DMS79 treated with DMSO at 0.1 percent for 48 hours (cell line): ENCODE measurements around the gene TMEM132A.
A peak's percentile ranks its signal among the peaks of the same experiment; 100 is the strongest.

ENCODE experiments used
- DNase-seq: peaks from one replicate; lab custom pipeline; 2025; lab: John Stamatoyannopoulos, UW

The TMEM132A gene, protein sequence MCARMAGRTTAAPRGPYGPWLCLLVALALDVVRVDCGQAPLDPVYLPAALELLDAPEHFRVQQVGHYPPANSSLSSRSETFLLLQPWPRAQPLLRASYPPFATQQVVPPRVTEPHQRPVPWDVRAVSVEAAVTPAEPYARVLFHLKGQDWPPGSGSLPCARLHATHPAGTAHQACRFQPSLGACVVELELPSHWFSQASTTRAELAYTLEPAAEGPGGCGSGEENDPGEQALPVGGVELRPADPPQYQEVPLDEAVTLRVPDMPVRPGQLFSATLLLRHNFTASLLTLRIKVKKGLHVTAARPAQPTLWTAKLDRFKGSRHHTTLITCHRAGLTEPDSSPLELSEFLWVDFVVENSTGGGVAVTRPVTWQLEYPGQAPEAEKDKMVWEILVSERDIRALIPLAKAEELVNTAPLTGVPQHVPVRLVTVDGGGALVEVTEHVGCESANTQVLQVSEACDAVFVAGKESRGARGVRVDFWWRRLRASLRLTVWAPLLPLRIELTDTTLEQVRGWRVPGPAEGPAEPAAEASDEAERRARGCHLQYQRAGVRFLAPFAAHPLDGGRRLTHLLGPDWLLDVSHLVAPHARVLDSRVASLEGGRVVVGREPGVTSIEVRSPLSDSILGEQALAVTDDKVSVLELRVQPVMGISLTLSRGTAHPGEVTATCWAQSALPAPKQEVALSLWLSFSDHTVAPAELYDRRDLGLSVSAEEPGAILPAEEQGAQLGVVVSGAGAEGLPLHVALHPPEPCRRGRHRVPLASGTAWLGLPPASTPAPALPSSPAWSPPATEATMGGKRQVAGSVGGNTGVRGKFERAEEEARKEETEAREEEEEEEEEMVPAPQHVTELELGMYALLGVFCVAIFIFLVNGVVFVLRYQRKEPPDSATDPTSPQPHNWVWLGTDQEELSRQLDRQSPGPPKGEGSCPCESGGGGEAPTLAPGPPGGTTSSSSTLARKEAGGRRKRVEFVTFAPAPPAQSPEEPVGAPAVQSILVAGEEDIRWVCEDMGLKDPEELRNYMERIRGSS

DNA sequence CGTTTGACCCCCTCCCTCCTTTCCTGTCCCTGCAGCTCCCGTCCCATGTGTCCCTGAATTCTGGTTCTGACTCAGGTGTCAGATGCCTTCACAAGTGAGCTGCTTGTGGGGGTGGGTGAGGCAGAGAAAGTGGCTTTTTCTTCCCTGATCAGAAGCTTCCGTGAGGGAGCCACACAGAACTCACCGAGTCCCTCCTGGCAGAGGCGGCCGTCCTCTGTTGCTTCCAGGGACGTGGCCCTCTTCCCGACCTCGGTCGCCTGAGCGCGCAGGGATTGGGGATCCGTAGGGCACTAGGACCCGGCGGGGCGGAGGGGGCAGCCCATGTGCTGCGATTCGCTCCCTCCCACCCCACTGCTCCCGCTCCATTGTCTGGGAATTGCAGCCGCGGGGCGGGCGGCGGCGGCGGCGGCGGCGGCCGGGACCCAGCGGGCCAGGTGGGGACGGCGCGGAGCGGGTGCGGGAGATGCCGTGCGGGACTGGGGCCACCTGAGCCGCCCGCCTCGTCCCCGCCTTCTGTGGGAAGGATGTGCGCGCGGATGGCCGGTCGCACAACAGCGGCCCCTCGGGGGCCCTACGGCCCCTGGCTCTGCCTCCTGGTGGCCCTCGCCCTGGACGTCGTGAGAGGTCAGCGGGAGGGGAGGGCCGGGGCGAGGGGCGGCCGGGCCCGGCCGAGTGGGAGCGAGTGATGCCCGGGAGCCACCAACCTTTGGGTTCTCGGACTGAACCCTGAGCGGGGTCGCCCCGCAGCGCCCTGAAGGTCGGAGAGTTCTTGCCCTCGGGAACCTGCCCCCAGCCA, at the start of gene TMEM132A:
Gene TMEM132A (plus strand): TSS at position 351 of the 796 bp plus-strand sequence. CDS start 174 bp downstream, at position 525.
- peak; percentile 55 for DNase-seq

DNA sequence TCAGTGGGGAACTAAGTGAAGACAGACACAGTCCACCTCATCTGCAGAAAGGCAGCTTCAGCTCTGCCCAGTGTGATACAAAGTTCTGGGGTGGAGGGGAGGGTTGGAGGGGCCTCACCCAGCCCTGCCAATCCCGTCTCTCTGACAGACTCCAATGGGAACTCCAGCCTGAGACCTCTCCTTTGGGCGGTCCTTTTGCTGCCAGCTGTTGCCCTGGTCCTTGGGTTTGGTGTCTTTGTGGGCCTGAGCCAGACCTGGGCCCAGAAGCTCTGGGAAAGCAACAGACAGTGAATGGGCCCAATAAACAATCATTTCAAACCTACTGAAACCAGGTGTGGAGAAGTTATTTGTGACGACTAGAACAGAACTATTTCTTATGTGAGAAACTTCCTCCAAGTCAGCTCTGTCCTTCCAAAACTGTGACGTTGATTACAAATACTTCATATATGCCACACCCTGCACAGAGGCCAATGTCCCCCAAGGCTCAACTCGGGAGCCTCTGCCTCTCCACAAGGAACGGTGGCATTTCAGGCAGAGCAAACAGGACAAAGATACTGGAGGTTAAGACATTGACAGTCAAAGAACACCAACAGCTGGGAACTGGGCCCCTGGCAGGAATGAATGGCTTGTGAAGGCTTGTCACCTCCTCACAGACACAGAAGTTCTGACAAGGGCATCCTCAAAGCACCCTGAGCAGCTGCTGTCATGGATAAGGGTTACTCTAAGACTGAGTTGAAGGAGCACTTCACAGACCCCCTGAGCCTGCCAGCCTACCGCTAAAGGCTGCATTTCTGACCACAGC, 48.7 kb upstream of the TMEM132A start:
- DNase-seq = no peak

DNA sequence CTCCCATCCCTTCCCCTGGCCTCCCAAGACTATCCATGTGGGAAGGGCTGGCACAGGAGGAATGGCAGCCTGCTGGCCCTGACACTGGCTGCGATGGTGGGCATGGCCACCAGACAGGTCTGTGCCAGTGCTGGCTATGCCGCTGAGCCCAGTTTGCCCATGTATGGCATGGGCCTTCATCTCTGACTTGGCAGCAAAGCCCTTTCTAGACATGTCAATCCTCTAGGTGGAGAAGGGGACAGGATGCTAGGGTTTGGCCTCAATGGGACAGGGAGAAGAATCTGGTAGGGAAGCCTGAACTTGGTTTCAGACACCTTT, 48.1 kb upstream of the TMEM132A start:
- no peak for DNase-seq

DNA sequence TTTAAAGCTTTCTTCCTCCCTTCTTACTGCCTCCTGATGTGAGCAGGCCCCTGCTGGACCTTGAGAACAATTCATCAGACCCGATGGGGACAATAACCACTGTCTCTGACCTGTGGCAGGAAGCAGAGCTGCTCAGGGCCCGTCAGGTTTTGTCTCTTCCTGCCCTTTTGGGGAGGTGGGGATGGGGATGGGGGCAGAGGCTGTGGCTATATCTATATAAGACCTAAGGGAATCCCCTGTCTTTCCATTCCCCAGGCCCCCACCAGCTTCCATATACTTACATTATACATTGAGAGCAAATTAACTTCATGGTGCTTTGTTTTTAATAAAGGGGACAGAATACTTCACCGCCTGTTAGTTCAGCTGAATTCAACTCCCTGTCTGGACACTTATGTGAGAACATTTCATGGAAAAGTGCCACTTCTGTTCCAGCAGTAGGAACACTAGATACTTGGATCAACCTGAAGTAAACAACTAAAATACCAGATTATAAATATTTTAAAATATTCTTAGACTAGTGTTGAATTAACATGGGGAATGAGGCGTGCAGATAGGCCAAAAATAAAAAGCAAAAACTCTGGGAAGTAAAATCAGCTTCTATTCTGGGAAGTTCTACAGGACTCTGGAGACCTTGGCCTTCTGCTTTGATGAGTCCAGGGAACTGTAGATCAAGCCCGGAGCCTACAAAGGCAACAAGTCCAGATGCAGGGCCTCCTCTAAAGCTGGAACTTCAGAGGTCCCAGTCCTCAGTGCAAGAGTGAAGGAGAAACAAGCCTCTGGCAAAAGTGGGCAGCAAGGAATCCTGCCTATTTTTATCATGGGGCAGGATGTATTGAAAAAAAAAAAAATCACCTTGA, 45.8 kb upstream of the TMEM132A start:
- no peak for DNase-seq

DNA sequence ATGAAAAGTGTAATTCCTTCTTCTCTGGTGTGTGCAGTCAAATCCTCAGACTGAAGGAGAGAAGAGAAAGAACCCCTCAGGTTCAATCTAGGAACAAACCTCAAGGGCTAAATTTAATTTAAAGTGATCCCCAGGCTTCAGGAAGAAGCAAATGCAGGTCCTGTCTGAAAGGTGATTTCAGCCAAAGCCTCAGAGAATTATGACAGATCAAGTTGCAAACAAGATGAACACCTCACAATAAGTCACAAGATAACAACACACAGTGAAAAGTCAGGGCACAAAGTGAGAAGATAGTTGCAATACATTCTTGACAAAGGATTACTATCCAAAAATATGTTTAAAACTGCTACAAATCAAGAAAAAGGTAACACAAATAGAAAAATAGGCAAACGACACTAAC, 45.2 kb upstream of the TMEM132A start:
- DNase-seq = no peak

DNA sequence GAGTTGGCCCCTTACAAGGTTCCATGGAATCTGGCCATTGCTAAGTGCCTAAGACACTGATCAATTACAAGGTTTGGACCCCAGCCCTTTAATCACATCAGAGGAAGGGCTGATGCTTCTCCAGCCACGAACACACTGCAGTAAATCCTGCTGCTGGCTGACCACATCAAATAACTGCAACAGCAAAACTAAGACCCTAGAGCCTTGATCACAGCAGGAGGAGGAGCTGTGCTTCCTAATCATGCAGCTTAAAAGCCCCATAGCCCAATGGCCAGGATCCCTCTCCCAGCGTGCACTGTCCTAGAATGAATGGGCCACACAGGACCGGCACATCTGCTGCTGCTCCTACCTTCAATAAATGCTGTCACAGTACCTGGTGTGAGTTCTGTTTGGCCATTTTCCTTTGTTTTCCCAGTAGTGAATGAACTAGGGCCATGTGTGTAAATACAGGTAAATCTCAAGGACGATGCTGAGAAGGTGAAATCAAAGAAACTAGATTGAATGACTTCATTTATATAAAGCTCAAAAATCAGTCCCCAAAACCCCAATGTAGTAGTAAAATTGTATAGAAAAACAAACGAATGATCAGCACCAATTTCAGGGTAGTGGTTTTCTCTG, 44.2 kb upstream of the TMEM132A start:
- no peak for DNase-seq

DNA sequence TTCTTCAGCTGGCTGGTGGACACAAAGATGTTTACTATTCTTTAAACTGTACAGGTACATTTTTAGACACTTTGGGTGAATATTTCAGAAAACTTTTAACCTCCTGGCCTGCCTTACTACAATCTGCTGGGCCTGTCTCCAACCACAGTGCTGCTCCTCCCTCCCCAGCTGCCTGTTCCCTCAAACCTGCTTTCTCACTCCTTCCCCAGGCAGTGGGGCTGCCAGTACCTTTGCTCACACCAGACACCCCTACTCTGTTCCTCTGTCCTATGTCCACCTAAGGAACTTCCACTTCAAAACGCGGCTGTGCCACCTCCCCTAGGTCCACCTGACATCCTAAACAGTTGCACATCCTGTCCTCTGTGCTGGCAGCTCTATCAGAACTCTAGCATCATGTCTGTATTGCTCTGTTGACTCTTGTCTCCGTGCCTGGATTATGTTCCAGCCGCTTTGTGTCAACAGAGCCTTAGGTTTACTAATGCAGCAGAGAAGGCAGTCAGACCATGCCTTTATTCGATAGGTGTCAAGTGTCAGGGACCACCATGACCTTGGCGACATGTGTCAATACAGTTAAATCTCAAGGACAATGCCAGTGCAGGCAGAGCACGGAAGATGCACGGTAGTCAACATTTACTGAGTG, 43.5 kb upstream of the TMEM132A start:
- peak; percentile 72 for DNase-seq

DNA sequence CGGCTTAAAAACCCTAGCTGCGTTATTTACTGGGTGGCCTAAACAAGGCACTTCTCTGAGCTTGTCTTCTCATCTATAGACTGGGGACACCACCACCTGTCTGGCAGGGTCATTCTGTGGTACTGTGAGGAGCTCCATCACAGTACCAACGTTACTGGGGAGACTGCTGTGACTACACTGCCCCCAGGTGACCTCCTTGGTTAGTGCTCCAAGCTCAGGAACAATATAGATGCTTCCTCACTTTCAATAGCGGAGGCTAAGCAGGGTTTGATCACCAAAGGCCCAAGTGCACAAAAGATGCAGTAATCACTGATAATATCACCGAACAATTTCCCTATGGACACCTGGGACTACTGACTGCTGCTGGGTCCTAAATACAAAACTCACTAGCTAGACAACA, 36.7 kb upstream of the TMEM132A start:
- peak; percentile 66 for DNase-seq

DNA sequence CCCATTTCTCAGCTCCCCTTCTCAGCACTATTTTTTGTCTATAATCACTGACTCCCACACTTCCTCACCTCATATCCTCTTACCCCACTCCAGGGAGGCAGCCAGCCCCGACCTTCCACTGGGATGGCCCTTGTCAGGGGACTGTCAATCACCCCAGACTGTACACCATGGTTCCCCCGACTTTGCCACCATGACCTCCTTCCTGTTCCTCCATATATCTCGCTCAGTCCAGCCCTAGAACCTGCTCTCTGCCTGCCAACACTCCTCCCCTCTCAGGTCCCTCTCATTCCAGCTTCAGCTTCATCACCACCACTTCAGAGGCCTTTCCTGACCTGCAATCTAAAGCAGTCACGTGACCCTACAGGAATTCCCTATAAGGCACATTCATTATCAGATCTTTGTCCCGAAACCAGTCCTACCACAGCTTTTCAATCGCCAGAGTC, 34.4 kb upstream of the TMEM132A start:
- no peak for DNase-seq

DNA sequence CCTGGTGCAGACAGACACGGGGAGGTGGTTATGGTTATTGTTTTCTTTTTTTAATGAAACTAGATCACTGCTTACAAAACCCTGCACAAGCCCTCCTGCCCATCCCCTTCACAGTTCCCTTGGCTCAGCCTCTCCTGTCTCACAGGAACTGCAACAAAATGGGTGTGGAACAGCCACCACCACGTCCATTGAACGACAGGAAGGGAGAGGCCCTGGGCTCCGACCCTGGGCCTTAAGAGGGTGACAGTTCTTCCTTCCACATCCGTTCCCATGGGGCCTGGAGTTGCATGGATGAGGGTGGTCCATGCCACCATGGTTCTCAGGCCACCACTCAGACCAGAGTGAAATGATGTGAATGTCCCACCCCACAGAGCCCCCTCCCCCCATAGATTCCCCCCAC, 33.6 kb upstream of the TMEM132A start:
- DNase-seq = no peak

DNA sequence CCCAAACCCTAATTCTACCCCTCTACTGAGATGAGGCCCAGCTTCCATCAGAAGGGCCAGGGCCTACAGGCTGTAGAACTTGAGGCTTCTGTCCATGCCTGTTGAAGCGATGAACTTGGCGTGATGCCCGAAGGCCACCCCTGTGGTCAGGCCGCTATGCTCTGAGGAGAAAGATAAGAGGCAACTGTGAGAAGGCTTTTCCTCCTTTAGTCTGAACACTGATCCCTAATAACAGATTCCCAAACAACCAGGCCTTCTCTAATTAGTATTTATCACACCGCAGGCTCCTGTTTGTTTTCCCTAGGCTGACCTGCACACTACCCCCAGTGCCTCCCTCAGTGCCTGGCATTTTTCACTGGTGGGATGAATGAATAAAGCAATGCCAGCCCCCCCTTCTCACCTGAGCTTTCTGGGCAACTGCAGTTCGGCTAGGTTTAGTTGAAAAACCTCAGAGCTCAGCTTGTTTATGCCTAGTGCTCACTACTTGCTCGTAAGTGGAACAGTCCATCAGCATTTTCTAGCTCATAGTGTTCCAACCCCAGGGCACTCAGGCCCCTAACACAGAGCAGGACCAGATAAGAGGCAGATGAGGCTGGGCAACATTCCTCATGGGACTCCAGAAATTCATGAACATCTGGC, 33.0 kb upstream of the TMEM132A start:
- DNase-seq = peak; percentile 18

DNA sequence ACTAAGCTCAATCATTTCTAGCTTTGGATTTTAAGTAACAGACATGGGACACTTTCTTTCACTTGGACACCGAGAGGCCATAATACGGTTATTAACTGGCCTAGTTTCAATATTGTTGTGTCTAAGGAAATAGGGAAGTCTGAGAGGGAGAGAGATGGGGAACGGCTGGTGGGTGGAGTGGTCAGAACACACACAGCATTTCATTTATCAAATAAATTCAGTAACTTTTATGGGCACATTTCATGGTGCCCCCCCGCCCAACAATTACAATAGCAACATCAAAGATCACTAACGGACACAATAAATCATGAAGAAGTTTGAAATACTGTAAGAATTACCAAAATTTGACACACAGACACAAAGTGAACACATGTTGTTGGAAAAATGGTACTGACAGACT, 28.6 kb upstream of the TMEM132A start:
- no peak for DNase-seq

DNA sequence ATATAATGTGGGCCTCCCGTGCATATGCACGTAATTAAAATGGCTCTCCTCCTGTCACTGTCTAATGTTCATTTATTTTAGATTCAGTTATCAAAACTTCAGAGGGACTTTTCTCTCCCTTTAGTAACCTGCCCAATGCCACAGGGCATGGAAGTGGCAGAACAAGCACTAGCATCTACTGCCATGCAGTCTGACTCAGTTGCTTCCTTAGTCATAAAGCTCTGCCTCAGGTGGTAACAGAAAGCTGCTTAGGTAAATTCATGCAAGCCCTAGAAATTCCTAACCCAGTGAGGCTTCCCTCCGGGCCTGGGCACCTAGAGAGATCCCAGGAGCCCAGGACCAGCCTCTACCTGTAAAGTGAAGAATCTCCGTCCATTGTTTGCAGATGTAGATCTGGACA, 26.8 kb upstream of the TMEM132A start:
- no peak for DNase-seq

DNA sequence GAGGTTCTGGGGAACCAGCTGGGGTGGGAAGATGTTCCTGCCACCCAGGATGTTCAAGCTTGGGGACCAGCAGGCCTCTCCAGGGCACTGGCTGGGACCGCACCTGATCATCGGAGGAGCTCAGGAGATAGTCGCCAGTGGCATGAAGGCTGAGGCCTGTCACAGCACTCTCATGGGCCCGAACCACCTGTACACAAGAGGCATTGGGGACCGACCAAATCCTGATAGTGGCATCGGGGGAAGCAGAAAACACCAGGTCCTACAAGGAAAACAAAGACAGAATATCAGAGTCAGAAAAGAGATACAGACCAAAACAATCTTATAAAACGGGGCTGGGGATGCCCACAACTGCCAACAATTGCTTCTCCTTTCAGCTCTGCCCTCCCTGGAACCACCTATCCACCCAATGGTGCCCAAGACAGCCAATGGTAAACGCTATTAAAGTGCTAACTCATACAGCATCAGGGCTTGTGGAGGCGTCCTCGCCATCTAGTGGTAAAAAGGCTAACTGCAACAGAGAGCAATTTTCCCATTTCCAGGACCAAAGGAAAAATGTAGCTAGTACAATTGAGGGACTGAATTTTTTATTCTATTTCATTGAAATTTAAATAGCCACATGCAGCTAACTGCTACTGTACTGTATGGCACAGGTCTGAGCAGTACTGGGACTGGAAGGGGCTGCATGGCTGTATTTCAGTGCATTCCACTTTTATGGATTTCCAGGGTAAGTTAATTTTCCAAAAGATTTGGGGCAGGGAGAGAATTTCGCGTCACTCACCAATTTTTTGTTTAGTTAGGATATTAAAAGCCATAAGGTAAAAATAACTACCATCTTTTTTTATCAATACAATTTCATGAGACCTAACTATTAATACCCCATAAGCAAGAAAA, 25.0 kb upstream of the TMEM132A start:
- peak; percentile 9 for DNase-seq

DNA sequence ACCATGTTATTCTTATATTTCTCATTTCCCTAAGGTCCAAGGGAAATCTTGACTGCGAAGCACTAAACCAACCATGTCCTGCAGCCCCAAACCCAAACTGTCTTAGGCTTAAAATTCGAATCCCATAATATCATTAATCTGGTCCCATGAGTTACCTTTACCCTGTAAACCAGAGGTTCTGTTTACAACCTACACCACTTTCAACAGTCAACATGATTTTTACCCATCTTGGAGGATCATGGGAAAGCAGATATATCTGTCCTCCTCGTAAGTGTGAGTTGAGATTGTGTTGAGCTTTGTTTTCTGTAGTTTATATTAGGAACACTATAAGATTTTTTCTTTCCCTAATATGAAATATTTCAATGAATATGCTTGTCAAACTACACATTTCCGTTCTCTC, 24.3 kb upstream of the TMEM132A start:
- DNase-seq = no peak

DNA sequence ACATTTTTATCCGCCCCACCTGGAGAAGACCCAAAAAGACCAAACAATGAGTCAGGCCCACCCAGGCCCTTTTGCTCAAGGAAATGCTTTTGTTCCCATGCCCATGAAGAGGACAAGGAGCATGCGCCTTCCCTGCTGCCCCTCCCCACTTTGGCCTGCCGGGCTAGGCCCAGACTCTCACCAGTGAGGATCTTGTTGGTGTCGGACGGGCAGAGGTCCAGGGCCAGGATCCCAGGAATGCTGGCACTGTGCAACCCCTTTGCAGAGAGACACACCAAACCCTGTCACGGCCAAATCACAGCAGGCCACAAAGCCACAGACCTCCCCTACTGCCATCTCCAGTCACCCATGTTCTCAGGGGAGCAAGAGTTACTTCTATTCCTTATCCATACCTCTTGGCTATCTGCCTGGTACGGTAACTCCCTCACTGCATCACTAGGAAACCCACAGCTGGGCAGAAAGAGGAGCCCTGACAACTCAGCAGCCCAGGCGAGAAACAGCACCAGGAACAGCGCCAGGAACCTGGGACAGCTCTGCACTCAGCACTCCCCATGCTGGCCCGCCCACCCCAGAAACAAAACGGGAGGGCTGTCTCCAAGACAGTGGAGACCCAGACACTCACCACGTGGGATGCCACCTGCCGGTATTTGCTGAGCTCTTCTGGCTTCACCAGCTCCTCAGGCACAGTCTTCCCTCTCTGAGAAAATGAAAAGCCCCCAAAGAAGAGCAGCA, 23.4 kb upstream of the TMEM132A start:
- no peak for DNase-seq

DNA sequence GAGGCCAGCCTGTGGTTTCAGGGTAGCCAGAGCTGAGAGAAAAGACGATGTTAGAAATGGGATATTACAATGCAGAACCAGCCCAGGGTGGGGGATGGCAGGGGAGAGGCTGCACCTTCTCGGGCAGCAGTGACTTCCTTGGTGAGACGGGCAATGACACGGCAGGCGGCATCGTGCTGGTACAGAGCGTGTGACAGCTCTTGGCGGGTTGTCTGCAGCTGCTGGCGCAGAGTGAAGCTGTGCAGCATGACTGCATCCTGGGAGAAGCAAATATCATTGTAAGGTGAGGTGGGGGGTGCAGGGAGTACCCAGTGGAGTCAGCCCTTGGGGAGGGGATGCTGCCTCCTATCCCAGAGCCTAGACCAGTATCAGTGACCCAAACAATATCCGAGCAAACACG, 21.6 kb upstream of the TMEM132A start:
- DNase-seq = no peak
